H1 (cell line): ENCODE results near the gene RNASE9. TPM values are rescaled to one million over a fixed set of nuclear protein-coding genes. Genes with fewer than 3 reads are reported as not detected.
"Not testable (repeated sequence)": the region's sequence is repeated elsewhere in the genome, so short reads cannot be mapped to it uniquely, and the experiment has no call there.

Experiments used
- CTCF ChIA-PET: fragments of 300-600 bp; sonication (Branson Sonifier 250); formaldehyde crosslinking; loops from one replicate; lab custom pipeline; 2021; ENCODE audit not compliant: partially characterized antibody; lab: Charles Lee
- POLR2A ChIA-PET: fragments of 300-600 bp; sonication (Branson Sonifier 250); formaldehyde crosslinking; loops from one replicate; lab custom pipeline; 2021; ENCODE audit warnings: inconsistent platforms; ENCODE audit not compliant: partially characterized antibody; lab: Charles Lee
- DNase-seq, 2 experiments: peaks; one replicate each; pipeline versions ENCODE4 v3.0.0 to v3.0.0-alpha.2; 2010 to 2022; ENCODE audit warnings: low spot score in 2 of 2, low read depth in 1 of 2, mixed read lengths in 1 of 2
- FAIRE-seq: peaks from 2 replicates; lab custom pipeline; 2011; peaks lifted over from hg19 to GRCh38; lab: Jason Lieb, UNC
- H2AFZ ChIP-seq: 2 replicates; pipeline ENCODE4 v1.8.1; 2012; ENCODE audit warnings: low read length, inconsistent platforms
- H2AK5ac ChIP-seq: 2 replicates; pipeline ENCODE4 v1.6.1; 2013; ENCODE audit warnings: low read depth, low read length
- H2BK120ac ChIP-seq: replicated peaks from 2 replicates; pipeline ENCODE3; 2013; ENCODE audit warnings: low read depth, low read length, inconsistent platforms
- H2BK12ac ChIP-seq: 2 replicates; pipeline ENCODE4 v1.6.1; 2013; ENCODE audit warnings: low read depth, low read length
- H2BK15ac ChIP-seq: 2 replicates; pipeline ENCODE4 v1.6.1; 2013; ENCODE audit warnings: low read length
- H2BK20ac ChIP-seq: 2 replicates; pipeline ENCODE4 v1.6.1; 2013; ENCODE audit warnings: low read length
- H2BK5ac ChIP-seq: 2 replicates; pipeline ENCODE4 v1.6.1; 2013; ENCODE audit warnings: low read depth, low read length
- H3K14ac ChIP-seq: 2 replicates; pipeline ENCODE4 v1.6.1; 2013; ENCODE audit warnings: inconsistent platforms; ENCODE audit not compliant: insufficient read length
- H3K18ac ChIP-seq: 2 replicates; pipeline ENCODE4 v1.6.1; 2013; ENCODE audit warnings: low read length; ENCODE audit errors: extremely low read depth
- H3K23ac ChIP-seq: 2 replicates; pipeline ENCODE4 v1.6.1; 2013; ENCODE audit warnings: inconsistent platforms; ENCODE audit not compliant: insufficient read length
- H3K23me2 ChIP-seq: 2 replicates; pipeline ENCODE4 v1.6.1; 2013; ENCODE audit warnings: low read depth, low read length
- H3K27ac ChIP-seq: 2 replicates; pipeline ENCODE4 v1.6.1; 2011; ENCODE audit warnings: low read depth, low read length, inconsistent platforms
- H3K27me3 ChIP-seq, 4 experiments: replicated peaks in 1 of 4; 1 replicate in 1 of 4; 2 replicates in 3 of 4; pipeline versions ENCODE4 v1.6.1 to v1.8.1; 2011 to 2013; ENCODE audit warnings: low read length in 3 of 4, mild to moderate bottlenecking in 3 of 4, inconsistent platforms in 2 of 4, mixed read lengths in 2 of 4, moderate library complexity in 1 of 4; ENCODE audit not compliant: control insufficient read depth in 3 of 4, insufficient read depth in 3 of 4; ENCODE audit errors: extremely low read depth in 1 of 4
- H3K36me3 ChIP-seq, 4 experiments: 2 replicates each; pipeline versions ENCODE4 v1.6.1 to v1.8.1; 2011 to 2013; ENCODE audit warnings: mild to moderate bottlenecking in 4 of 4, low read length in 3 of 4, moderate library complexity in 2 of 4, control low read depth in 1 of 4, inconsistent platforms in 1 of 4; ENCODE audit not compliant: insufficient read depth in 4 of 4, control insufficient read depth in 2 of 4
- H3K4ac ChIP-seq: replicated peaks from 2 replicates; pipeline ENCODE3; 2013; ENCODE audit warnings: low read length, low read depth, mixed read lengths, inconsistent platforms; ENCODE audit not compliant: insufficient read length
- H3K4me1 ChIP-seq, 4 experiments: replicated peaks in 1 of 4; 1 replicate in 1 of 4; 2 replicates in 3 of 4; pipeline versions ENCODE4 v1.6.1 to v1.8.1; 2011 to 2013; ENCODE audit warnings: low read length in 3 of 4, inconsistent platforms in 2 of 4, mixed read lengths in 1 of 4; ENCODE audit not compliant: insufficient read depth in 4 of 4, control insufficient read depth in 3 of 4
- H3K4me2 ChIP-seq, 2 experiments: 2 replicates each; pipeline versions ENCODE4 v1.6.1 to v1.8.1; 2011 to 2013; ENCODE audit warnings: low read depth in 2 of 2, low read length in 2 of 2, control low read depth in 1 of 2, inconsistent platforms in 1 of 2, mild to moderate bottlenecking in 1 of 2; ENCODE audit not compliant: insufficient read depth in 1 of 2
- H3K4me3 ChIP-seq, 4 experiments: fragments of 200-600, 300-600 bp in 1 of 4; sonication (generic), shearing (Covaris generic), sonication (Bioruptor Twin) in 1 of 4; 2 replicates each; pipeline versions ENCODE4 v1.5.1 to v1.8.1; 2011 to 2016; ENCODE audit warnings: low read length in 4 of 4, low read depth in 3 of 4, control low read depth in 2 of 4, inconsistent platforms in 2 of 4, mild to moderate bottlenecking in 2 of 4, mixed read lengths in 1 of 4, moderate library complexity in 1 of 4; ENCODE audit not compliant: insufficient read depth in 2 of 4; ENCODE audit errors: extremely low read depth in 1 of 4
- H3K56ac ChIP-seq: replicated peaks from 2 replicates; pipeline ENCODE3; 2013; ENCODE audit warnings: low read depth, mild to moderate bottlenecking, mixed read lengths, low read length, inconsistent platforms; ENCODE audit not compliant: insufficient read length
- H3K79me1 ChIP-seq: 2 replicates; pipeline ENCODE4 v1.6.1; 2013; ENCODE audit warnings: low read depth, low read length, control low read depth
- H3K79me2 ChIP-seq, 2 experiments: 2 replicates each; pipeline versions ENCODE4 v1.6.1 to v1.8.1; 2012 to 2013; ENCODE audit warnings: low read length in 2 of 2, mild to moderate bottlenecking in 2 of 2, inconsistent platforms in 1 of 2; ENCODE audit not compliant: insufficient read depth in 2 of 2, control insufficient read depth in 1 of 2
- H3K9ac ChIP-seq, 4 experiments: replicated peaks in 1 of 4; 1 replicate in 1 of 4; 2 replicates in 3 of 4; pipeline versions ENCODE4 v1.6.1 to v1.8.1; 2011 to 2013; ENCODE audit warnings: low read depth in 3 of 4, low read length in 3 of 4, control low read depth in 2 of 4, mild to moderate bottlenecking in 2 of 4, moderate library complexity in 2 of 4, inconsistent platforms in 1 of 4; ENCODE audit errors: extremely low read depth in 1 of 4
- H3K9me3 ChIP-seq, 2 experiments: 2 replicates each; pipeline versions ENCODE4 v1.6.1 to v1.8.1; 2012 to 2013; ENCODE audit warnings: mild to moderate bottlenecking in 2 of 2, moderate library complexity in 2 of 2, control low read depth in 1 of 2, inconsistent platforms in 1 of 2, low read depth in 1 of 2, low read length in 1 of 2, mixed read lengths in 1 of 2; ENCODE audit not compliant: insufficient read depth in 2 of 2
- H4K20me1 ChIP-seq, 2 experiments: replicated peaks in 1 of 2; 2 replicates each; pipeline versions ENCODE3 to v1.8.1; 2011 to 2013; ENCODE audit warnings: inconsistent platforms in 2 of 2, low read length in 2 of 2, mild to moderate bottlenecking in 1 of 2; ENCODE audit not compliant: insufficient read depth in 2 of 2, control insufficient read depth in 1 of 2
- H4K5ac ChIP-seq: 2 replicates; pipeline ENCODE4 v1.6.1; 2013; ENCODE audit warnings: low read length, low read depth, mixed read lengths, inconsistent platforms; ENCODE audit not compliant: insufficient read length
- H4K8ac ChIP-seq: 2 replicates; pipeline ENCODE4 v1.8.0; 2013; ENCODE audit warnings: mild to moderate bottlenecking, moderate library complexity, low read length, inconsistent platforms; ENCODE audit not compliant: insufficient read depth; ENCODE audit errors: extremely low read depth
- H4K91ac ChIP-seq: replicated peaks from 2 replicates; pipeline ENCODE3; 2013; ENCODE audit warnings: low read length, mixed read lengths, inconsistent platforms; ENCODE audit not compliant: insufficient read length
- WGBS, 2 experiments: shearing (Covaris generic) in 1 of 2; methylation state at CpG; one replicate each; pipeline versions ENCODE4 v1.1.6 to v1.1.7; 2013 to 2015; ENCODE audit warnings: low lambda C conversion rate in 2 of 2, mixed read lengths in 2 of 2, inconsistent platforms in 1 of 2, low coverage in 1 of 2, missing lambda C conversion rate in 1 of 2; ENCODE audit not compliant: insufficient replicate concordance in 2 of 2, insufficient coverage in 1 of 2, insufficient read length in 1 of 2; ENCODE audit errors: extremely low coverage in 1 of 2, missing lambda C conversion rate in 1 of 2; 5-methylcytosine and 5-hydroxymethylcytosine counted together
- polyA plus RNA-seq, 7 experiments: library from polyadenylated mRNA; depleted of rRNA in 3 of 7; stranded (reverse) in 5 of 7; unstranded in 2 of 7; fragments of >200 nt in 5 of 7; fragments of 200-250 nt in 2 of 7; gene quantifications; 1 replicate in 5 of 7; 2 replicates in 1 of 7; 4 replicates in 1 of 7; pipeline versions ENCODE4 v1.2.1 to v1.2.3, GENCODE V29; 2011 to 2013; ENCODE audit warnings: missing spikeins in 2 of 7, mixed read lengths in 2 of 7
- total RNA-seq: library from RNA; stranded (reverse); fragmentation: NEBNext Ultra II Directional; extraction: Animal tissue kit (Norgen Biotek cat#: 25700); gene quantifications from 2 replicates; pipeline ENCODE4 v1.2.1, GENCODE V29; 2021

Gene RNASE9
- total and polyA plus RNA-seq, 2 of the 8 experiments (the other 6 are each of a cell fraction or from before 2014, with no cell fraction given) = 0.06 TPM; not detected in 1

GRCh38 chr14:20506752-20507151 lies 54.1 kb downstream of the RNASE9 start:
- H3K23ac ChIP-seq, H3K4ac ChIP-seq, H3K27me3 ChIP-seq, H2BK120ac ChIP-seq, H3K27ac ChIP-seq, H2BK12ac ChIP-seq, H3K23me2 ChIP-seq, H2BK15ac ChIP-seq, H3K56ac ChIP-seq, H4K20me1 ChIP-seq, FAIRE-seq, H3K14ac ChIP-seq, POLR2A ChIA-PET, H4K8ac ChIP-seq, H2BK20ac ChIP-seq, DNase-seq, H3K4me2 ChIP-seq, H3K18ac ChIP-seq, H4K91ac ChIP-seq, H4K5ac ChIP-seq, H2BK5ac ChIP-seq, H3K9ac ChIP-seq, H2AFZ ChIP-seq, H3K36me3 ChIP-seq, H3K79me2 ChIP-seq, CTCF ChIA-PET, H3K79me1 ChIP-seq, H2AK5ac ChIP-seq, H3K9me3 ChIP-seq, H3K4me3 ChIP-seq, H3K4me1 ChIP-seq: not testable (repeated sequence)
- no CpG with 5 or more reads among the region's 30 CpGs for WGBS, 2 experiments

DNA sequence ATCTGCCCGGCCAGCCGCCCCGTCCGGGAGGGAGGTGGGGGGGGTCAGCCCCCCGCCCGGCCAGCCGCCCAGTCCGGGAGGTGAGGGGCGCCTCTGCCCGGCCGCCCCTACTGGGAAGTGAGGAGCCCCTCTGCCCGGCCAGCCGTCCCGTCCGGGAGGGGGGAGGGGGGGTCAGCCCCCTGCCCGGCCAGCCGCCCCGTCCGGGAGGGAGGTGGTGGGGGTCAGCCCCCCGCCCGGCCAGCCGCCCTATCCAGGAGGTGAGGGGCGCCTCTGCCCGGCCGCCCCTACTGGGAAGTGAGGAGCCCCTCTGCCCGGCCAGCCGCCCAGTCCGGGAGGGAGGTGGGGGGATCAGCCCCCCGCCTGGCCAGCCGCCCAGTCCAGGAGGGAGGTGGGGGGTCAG lies 54.6 kb downstream of the RNASE9 start:
- H3K14ac ChIP-seq, H3K9me3 ChIP-seq, H4K91ac ChIP-seq, POLR2A ChIA-PET, H3K27ac ChIP-seq, H3K9ac ChIP-seq, H4K8ac ChIP-seq, H3K79me2 ChIP-seq, H3K4me2 ChIP-seq, DNase-seq, CTCF ChIA-PET, H2BK20ac ChIP-seq, H3K23me2 ChIP-seq, H4K5ac ChIP-seq, H2AFZ ChIP-seq, H2BK5ac ChIP-seq, H2BK120ac ChIP-seq, H3K56ac ChIP-seq, H2BK12ac ChIP-seq, H3K23ac ChIP-seq, H3K79me1 ChIP-seq, H3K4me3 ChIP-seq, FAIRE-seq, H2AK5ac ChIP-seq, H3K4me1 ChIP-seq, H4K20me1 ChIP-seq, H2BK15ac ChIP-seq, H3K4ac ChIP-seq, H3K18ac ChIP-seq, H3K27me3 ChIP-seq, H3K36me3 ChIP-seq: not testable (repeated sequence)
- WGBS, 2 experiments = no CpG with 5 or more reads among the region's 30 CpGs
